Fibroblast of upper back skin (primary cell): Measurements from ENCODE around the gene DHX40.
"Not testable (repeated sequence)": the region's sequence is repeated elsewhere in the genome, so short reads cannot be mapped to it uniquely, and the experiment has no call there.

ENCODE experiments used
- DNase-seq: peaks from one replicate; pipeline ENCODE4 v3.0.0-alpha.2; 2013

The DHX40 gene

DNA sequence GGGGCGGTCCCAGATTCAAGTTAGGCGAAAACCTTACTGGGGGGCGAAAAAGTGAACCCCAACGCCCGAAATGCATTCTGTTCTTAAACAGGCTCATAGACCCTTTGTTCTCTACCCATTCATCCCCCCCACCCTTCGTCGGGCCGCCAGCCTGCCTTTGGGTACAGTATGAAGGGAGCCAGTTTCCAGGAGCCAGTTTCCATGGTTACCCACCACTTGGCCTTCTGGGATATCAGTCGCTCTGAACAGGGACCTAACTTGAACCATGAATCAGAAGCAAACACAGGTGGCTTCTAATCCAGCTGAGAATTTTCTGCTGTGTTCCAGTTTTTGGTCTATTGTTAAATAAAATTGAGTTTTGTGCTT, 532 bp downstream of the DHX40 start:
- DNase-seq = peak; percentile 77

GRCh38 chr17:59569151-59569550, 3.7 kb downstream of the DHX40 start:
- not testable (repeated sequence) for DNase-seq

DNA sequence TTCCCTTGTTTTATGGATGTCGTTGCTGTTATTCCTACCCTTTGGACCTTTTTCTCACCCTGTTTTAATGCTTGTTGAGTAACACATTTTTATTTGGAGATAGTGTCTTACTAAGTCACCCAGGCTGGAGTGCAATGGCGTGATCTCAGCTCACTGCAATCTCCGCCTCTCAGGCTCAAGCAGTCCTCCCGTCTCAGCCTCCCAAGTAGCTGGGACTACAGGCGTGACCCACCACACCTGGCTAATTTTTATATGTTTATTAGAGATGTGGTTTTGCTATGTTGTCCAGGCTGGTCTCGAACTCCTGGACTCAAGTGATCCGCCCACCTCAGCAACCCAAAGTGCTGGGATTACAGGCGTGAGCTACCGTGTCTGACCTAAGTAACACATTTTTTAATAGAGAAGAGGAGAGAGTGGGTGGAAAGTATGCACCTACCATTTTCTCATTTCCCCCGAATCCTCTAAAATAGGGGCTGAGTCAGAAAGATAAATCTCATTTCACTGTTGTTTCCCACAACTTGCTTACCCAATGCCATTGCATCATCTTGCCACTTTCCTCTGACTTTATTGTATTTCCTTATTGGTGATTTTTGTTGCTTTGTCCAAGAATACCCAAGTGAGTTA, 7.0 kb downstream of the DHX40 start:
- DNase-seq = peak; percentile 2

GRCh38 chr17:59584168-59584567, 18.8 kb downstream of the DHX40 start:
- DNase-seq = not testable (repeated sequence)

GRCh38 chr17:59600169-59600568, 34.8 kb downstream of the DHX40 start:
- no peak for DNase-seq

- DNase-seq = no peak
Measured at GRCh38 chr17:59601130-59601529, 35.7 kb downstream of the DHX40 start.

GRCh38 chr17:59607061-59607460, 41.7 kb downstream of the DHX40 start:
- DNase-seq = no peak

DNA sequence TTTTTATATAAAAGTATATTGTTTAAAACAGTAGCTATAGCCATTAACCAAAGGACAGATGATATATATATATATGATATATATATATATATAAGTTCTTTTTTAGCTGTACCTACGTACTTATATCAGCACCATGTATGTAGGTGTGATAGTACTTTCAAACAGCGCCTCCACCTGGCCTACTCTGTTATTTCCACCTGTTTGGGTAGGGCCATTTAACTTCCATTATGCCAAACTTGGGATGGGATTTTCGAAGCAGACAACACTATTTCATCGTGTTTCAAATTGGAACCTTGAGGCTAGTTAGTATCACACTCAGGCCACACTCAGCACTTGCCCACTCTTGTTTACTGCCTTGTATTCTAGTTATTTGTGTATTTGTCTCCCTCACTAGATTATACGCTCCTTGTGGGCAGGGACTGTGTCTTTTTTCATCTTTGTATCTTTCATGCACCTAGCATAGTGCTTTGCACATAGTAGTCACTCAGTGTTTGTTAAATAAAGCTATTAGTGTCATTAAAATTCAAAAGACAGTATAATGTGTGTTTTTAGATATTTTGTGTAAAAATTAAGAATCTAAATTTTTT, 42.5 kb downstream of the DHX40 start:
- no peak for DNase-seq

- DNase-seq = no peak
Measured at GRCh38 chr17:59611503-59611902, 46.1 kb downstream of the DHX40 start.

GRCh38 chr17:59616253-59616920, 51.0 kb downstream of the DHX40 start:
- no peak for DNase-seq

GRCh38 chr17:59617156-59617732, 51.8 kb downstream of the DHX40 start:
- no peak for DNase-seq

GRCh38 chr17:59619035-59619297, 53.6 kb downstream of the DHX40 start:
- no peak for DNase-seq

- peak; percentile 97 for DNase-seq
Measured at GRCh38 chr17:59619298-59620063, 54.1 kb downstream of the DHX40 start, which contains the start of gene CLTC. Gene CLTC, plus strand, starts transcription at chr17:59619895. Its CDS starts 237 bp downstream, at chr17:59620132.

- DNase-seq = no peak
Measured at GRCh38 chr17:59620064-59620359, 54.6 kb downstream of the DHX40 start.

DNA sequence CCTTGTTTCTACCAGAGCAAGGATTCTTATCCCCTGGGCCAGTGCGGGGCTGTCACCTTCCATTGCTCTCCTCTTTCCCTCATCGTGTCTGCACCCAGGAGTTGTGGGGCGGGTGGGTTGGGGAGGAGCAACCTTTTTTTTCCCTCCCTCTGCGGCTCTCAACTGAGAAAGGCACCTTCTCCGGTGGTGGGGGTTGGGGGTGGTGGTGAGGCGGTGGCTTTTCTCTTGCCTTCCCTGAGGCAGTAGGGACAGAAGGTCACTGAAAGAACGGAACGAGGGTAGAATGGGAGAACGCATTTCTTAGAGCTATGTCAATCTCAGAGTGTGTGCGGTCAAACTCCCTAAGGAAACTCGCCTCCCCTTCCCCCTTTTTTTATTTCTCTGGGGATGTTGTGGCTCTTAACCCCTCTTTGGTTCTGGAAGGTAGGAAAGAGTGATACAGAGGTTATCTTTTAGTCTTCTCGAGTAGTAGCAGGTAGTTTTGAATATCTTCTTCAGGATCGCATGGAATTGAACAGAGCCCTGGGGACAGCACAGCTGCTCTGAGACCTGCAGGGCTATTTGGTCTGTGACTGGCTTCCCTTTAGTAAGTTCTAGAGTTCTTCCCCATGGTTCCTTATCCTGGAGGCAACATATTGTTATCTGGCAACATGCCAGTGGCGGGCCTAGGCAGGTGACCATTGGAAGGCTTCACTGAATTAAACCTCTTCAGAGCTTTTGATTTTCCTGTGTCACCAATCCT, 55.3 kb downstream of the DHX40 start:
- peak; percentile 21 for DNase-seq

DNA sequence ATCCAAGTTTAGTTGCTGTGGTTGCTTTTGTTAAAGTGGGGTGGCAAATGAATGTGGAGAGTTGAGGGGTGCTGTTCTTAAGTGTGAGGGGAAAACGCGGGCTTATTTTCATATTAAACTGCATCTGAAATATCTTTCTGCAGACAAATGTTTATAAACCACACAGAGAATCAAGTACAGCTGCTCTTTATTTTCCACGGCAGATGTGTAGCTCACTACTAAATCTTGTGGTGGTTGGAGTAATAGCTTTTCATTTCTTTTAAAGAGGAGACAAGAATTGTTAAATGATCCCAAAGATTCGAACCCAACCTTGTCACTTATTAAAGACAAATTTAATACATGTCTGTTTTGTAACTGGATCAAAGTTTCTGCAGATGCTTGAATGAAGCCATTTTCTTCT, 56.4 kb downstream of the DHX40 start:
- peak; percentile 23 for DNase-seq

- DNase-seq = peak; percentile 36
Measured at GRCh38 chr17:59623151-59623550, 57.7 kb downstream of the DHX40 start.

DNA sequence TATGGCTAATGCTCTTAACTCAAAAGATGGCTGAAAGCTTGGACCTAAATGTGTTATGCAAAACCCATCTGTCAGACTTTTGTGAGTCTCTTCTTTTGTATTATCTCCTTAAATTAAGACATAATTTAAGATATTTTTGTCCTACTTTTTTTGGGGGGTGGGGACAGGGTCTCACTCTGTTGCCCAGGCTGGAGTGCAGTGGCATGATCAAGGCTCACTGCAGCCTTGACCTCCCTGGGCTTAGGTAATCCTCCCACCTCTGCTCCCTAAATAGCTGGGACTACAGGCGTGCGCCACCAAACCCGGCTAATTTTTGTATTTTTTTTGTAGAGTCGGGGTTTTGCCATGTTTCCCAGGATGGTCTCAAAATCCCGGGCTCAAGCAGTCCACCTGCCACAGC, 61.3 kb downstream of the DHX40 start:
- no peak for DNase-seq

- no peak for DNase-seq
Measured at GRCh38 chr17:59627274-59627673, 61.9 kb downstream of the DHX40 start.

GRCh38 chr17:59627770-59628171, 62.4 kb downstream of the DHX40 start:
- no peak for DNase-seq

DNA sequence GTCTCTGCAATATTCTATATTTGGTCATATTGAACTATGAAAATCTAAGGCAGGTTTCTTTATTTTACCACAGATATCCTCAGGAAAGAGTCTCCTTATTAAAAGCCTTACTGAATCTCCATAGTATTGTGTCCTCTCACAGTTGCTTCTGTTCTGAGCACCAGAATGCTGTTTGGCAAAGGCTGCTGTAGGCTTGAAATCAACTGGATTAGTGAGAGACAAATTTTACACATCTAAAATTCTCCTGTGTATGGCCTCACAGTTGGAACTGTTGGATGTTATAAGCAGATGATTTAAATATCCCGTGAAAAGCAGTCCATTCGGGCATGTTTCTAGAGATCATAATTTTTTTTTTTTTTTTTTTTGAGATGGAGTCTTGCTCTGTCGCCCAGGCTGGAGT, 63.8 kb downstream of the DHX40 start:
- no peak for DNase-seq

- DNase-seq = no peak
Measured at GRCh38 chr17:59631276-59631675, 65.9 kb downstream of the DHX40 start.

DNA sequence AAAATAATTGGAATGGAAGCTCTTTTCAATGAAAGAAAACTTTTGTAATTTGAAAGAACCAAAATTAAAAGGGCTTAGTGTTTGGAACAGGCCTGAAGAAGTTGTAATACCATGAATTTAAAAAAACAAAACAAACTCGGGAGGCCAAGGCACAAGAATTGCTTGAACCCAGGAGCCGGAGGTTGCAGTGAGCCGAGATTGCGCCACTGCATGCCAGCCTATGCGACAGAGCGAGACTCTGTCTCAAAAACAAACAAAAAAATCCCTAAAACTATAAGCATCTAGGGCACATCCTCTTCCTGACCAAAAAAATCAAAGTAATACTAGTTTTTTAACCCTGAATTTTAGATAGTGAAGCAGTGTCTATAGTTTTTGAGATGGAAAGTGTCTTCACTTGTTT, 67.0 kb downstream of the DHX40 start:
- DNase-seq = no peak
